ENCODE data around the gene SEC23IP.

The SEC23IP gene

GRCh38 chr10:119940487-119940886 lies 48.0 kb downstream of the SEC23IP start:
- no peak for DNase-seq (ENCODE audit: low read depth in 2 of 2)

- no peak for DNase-seq (ENCODE audit: low read depth in 2 of 2)
Measured at GRCh38 chr10:119942973-119943372, 50.4 kb downstream of the SEC23IP start.

- no peak for DNase-seq (ENCODE audit: low read depth in 2 of 2)
Measured at GRCh38 chr10:119945805-119946204, 53.3 kb downstream of the SEC23IP start.

- DNase-seq (ENCODE audit: low read depth in 2 of 2) = no peak
Measured at GRCh38 chr10:119947300-119947699, 54.8 kb downstream of the SEC23IP start.

GRCh38 chr10:119957451-119957850 lies 64.9 kb downstream of the SEC23IP start:
- DNase-seq (ENCODE audit: low read depth in 2 of 2) = no peak

GRCh38 chr10:119962837-119963236 lies 70.3 kb downstream of the SEC23IP start:
- no peak for DNase-seq (ENCODE audit: low read depth in 2 of 2)

- DNase-seq (ENCODE audit: low read depth in 2 of 2) = no peak
Measured at GRCh38 chr10:119967066-119967465, 74.5 kb downstream of the SEC23IP start.

GRCh38 chr10:119969609-119970008 lies 77.1 kb downstream of the SEC23IP start:
- DNase-seq (ENCODE audit: low read depth in 2 of 2) = no peak

GRCh38 chr10:119970107-119970506 lies 77.6 kb downstream of the SEC23IP start:
- DNase-seq (ENCODE audit: low read depth in 2 of 2) = no peak

- no peak for DNase-seq (ENCODE audit: low read depth in 2 of 2)
Measured at GRCh38 chr10:119970963-119971362, 78.4 kb downstream of the SEC23IP start.

- DNase-seq (ENCODE audit: low read depth in 2 of 2) = no peak
Measured at GRCh38 chr10:119973281-119973680, 80.8 kb downstream of the SEC23IP start.

GRCh38 chr10:119976421-119976820 lies 83.9 kb downstream of the SEC23IP start:
- DNase-seq (ENCODE audit: low read depth in 2 of 2) = no peak

- no peak for DNase-seq (ENCODE audit: low read depth in 2 of 2)
Measured at GRCh38 chr10:119980956-119981750, 88.6 kb downstream of the SEC23IP start.

- DNase-seq (ENCODE audit: low read depth in 2 of 2) = no peak
Measured at GRCh38 chr10:119981826-119982225, 89.3 kb downstream of the SEC23IP start.

GRCh38 chr10:119988333-119988732 lies 95.8 kb downstream of the SEC23IP start:
- DNase-seq (ENCODE audit: low read depth in 2 of 2) = no peak

- no peak for DNase-seq (ENCODE audit: low read depth in 2 of 2)
Measured at GRCh38 chr10:119989966-119990365, 97.4 kb downstream of the SEC23IP start.

GRCh38 chr10:119991066-119991465 lies 98.5 kb downstream of the SEC23IP start:
- no peak for DNase-seq (ENCODE audit: low read depth in 2 of 2)

GRCh38 chr10:119991816-119992215 lies 99.3 kb downstream of the SEC23IP start:
- DNase-seq (ENCODE audit: low read depth in 2 of 2) = no peak
